D721Med (cell line): Measurements from ENCODE around the gene BPNT1.
A peak's percentile ranks its signal among the peaks of the same experiment; 100 is the strongest.
"Not testable (repeated sequence)": the region's sequence is repeated elsewhere in the genome, so short reads cannot be mapped to it uniquely, and the experiment has no call there.

Experiments used
- DNase-seq: peaks from one replicate; pipeline ENCODE4 v3.0.0; 2011; ENCODE audit warnings: low spot score; ENCODE audit not compliant: insufficient read length
- FAIRE-seq: peaks from 2 replicates; lab custom pipeline; 2011; peaks lifted over from hg19 to GRCh38; lab: Jason Lieb, UNC
- CTCF ChIP-seq: IDR thresholded peaks from 2 replicates; pipeline ENCODE4 v1.5.1; 2012; ENCODE audit warnings: mild to moderate bottlenecking, control low read depth; ENCODE audit not compliant: insufficient read depth; ENCODE audit errors: missing control alignments

The BPNT1 gene

GRCh38 chr1:220046052-220046930, 43.3 kb downstream of the BPNT1 start, which contains the start of gene EPRS1:
EPRS1 (minus strand) TSS chr1:220046505; CDS start chr1:220046388, 117 bp downstream.
- peak; percentile 95 for DNase-seq
- peak; percentile 98 for FAIRE-seq
- peak; percentile 57 for TF ChIP-seq CTCF

- no peak for TF ChIP-seq CTCF
- DNase-seq: no peak
- no peak for FAIRE-seq
These were observed 44.1 kb downstream of the BPNT1 start for GRCh38 chr1:220045356-220046051.

GRCh38 chr1:220044678-220045355, 44.8 kb downstream of the BPNT1 start:
- DNase-seq (no peak), FAIRE-seq (no peak)
- TF ChIP-seq CTCF: no peak

GRCh38 chr1:220043646-220044045, 45.9 kb downstream of the BPNT1 start:
- DNase-seq (no peak), FAIRE-seq (peak; percentile 29)
- no peak for TF ChIP-seq CTCF

- FAIRE-seq (no peak), DNase-seq (no peak)
- TF ChIP-seq CTCF: no peak
These were observed 49.5 kb downstream of the BPNT1 start for GRCh38 chr1:220040028-220040596.

- no peak for TF ChIP-seq CTCF
- FAIRE-seq: no peak
- no peak for DNase-seq
These were observed 50.9 kb downstream of the BPNT1 start for GRCh38 chr1:220038640-220039039.

GRCh38 chr1:220037810-220038209, 51.8 kb downstream of the BPNT1 start:
- not testable (repeated sequence) for FAIRE-seq, DNase-seq
